ENCODE results near the gene NUDT3.
"Not testable (repeated sequence)": the region's sequence is repeated elsewhere in the genome, so short reads cannot be mapped to it uniquely, and the experiment has no call there.

The NUDT3 gene

GRCh38 chr6:34359418-34360158, 32.9 kb downstream of the NUDT3 start:
- H3K36me3 ChIP-seq: no peaks in the 10 kb centered on the region
- peaks cover 3% of the 10 kb centered on the region; the same call in 1 of the 2 replicates for H3K4me1 ChIP-seq
- DNase-seq: no peak
- no peak for TF ChIP-seq CTCF (IDR thresholded peaks at IDR 0.05; ENCODE audit: low read depth, low read length)
- H3K4me3 ChIP-seq (ENCODE audit: low read depth, low read length): no peak overlapping the region
- H3K27me3 ChIP-seq: no peaks in the 10 kb centered on the region
- H3K9me3 ChIP-seq: no peaks in the 10 kb centered on the region

- Histone ChIP-seq H3K27me3 (no peaks in the 10 kb centered on the region), H3K36me3 (no peaks in the 10 kb centered on the region), H3K9me3 (no peaks in the 10 kb centered on the region), H3K4me1 (peaks cover 3% of the 10 kb centered on the region; the same call in 1 of the 2 replicates), H3K4me3 (ENCODE audit: low read depth, low read length) (no peak overlapping the region)
- DNase-seq: peak; percentile 29
- no peak for TF ChIP-seq CTCF (IDR thresholded peaks at IDR 0.05; ENCODE audit: low read depth, low read length)
These were observed 34.0 kb downstream of the NUDT3 start for GRCh38 chr6:34358389-34358905.

GRCh38 chr6:34357937-34358336, 34.5 kb downstream of the NUDT3 start:
- TF ChIP-seq CTCF (IDR thresholded peaks at IDR 0.05; ENCODE audit: low read depth, low read length): no peak
- Histone ChIP-seq H3K27me3 (no peaks in the 10 kb centered on the region), H3K4me1 (peaks cover 3% of the 10 kb centered on the region; the same call in 1 of the 2 replicates), H3K4me3 (ENCODE audit: low read depth, low read length) (no peak overlapping the region), H3K36me3 (no peaks in the 10 kb centered on the region), H3K9me3 (no peaks in the 10 kb centered on the region)
- no peak for DNase-seq

- TF ChIP-seq CTCF (IDR thresholded peaks at IDR 0.05; ENCODE audit: low read depth, low read length): no peak
- H3K4me3 ChIP-seq (ENCODE audit: low read depth, low read length): no peak overlapping the region
- H3K4me1 ChIP-seq: peaks cover 3% of the 10 kb centered on the region; the same call in 1 of the 2 replicates
- DNase-seq: no peak
- H3K27me3 ChIP-seq: no peaks in the 10 kb centered on the region
- no peaks in the 10 kb centered on the region for H3K36me3 ChIP-seq
- no peaks in the 10 kb centered on the region for H3K9me3 ChIP-seq
These were observed 36.6 kb downstream of the NUDT3 start for GRCh38 chr6:34355889-34356288.

- H3K4me3 ChIP-seq (ENCODE audit: low read depth, low read length); H3K9me3 ChIP-seq; H3K36me3 ChIP-seq; DNase-seq; H3K27me3 ChIP-seq: not testable (repeated sequence)
- H3K4me1 ChIP-seq: peaks cover 11% of the 10 kb centered on the region
These were observed 38.2 kb downstream of the NUDT3 start for GRCh38 chr6:34354230-34354629.

- H3K4me1 ChIP-seq: peaks cover 11% of the 10 kb centered on the region
- not testable (repeated sequence) for H3K36me3 ChIP-seq; DNase-seq; H3K4me3 ChIP-seq (ENCODE audit: low read depth, low read length); H3K9me3 ChIP-seq; H3K27me3 ChIP-seq
These were observed 38.9 kb downstream of the NUDT3 start for GRCh38 chr6:34353530-34353929.

GRCh38 chr6:34352305-34352937, 40.0 kb downstream of the NUDT3 start:
- DNase-seq: no peak
- H3K9me3 ChIP-seq: no peaks in the 10 kb centered on the region
- TF ChIP-seq CTCF (IDR thresholded peaks at IDR 0.05; ENCODE audit: low read depth, low read length): no peak
- H3K4me1 ChIP-seq: peaks cover 11% of the 10 kb centered on the region
- no peaks in the 10 kb centered on the region for H3K27me3 ChIP-seq
- H3K36me3 ChIP-seq: no peaks in the 10 kb centered on the region
- no peak overlapping the region for H3K4me3 ChIP-seq (ENCODE audit: low read depth, low read length)

Measured in BE2C (cell line).